GM12873 (cell line): ENCODE measurements around the gene DIP2C.

ENCODE experiments used
- CTCF ChIP-seq: IDR thresholded peaks from 2 replicates; pipeline ENCODE4 v1.5.1; 2012; ENCODE audit warnings: low read depth, mild to moderate bottlenecking, moderate library complexity, low read length, control low read depth; ENCODE audit not compliant: insufficient read depth; ENCODE audit errors: missing control alignments

The DIP2C gene

GRCh38 chr10:548238-548901, 141.1 kb downstream of the DIP2C start:
- TF ChIP-seq CTCF, result no peak

- TF ChIP-seq CTCF, result no peak
These were observed 141.8 kb downstream of the DIP2C start for GRCh38 chr10:547591-548081.

- TF ChIP-seq CTCF, result no peak
These were observed 142.4 kb downstream of the DIP2C start for GRCh38 chr10:546971-547590.

- no peak for TF ChIP-seq CTCF
These were observed 143.0 kb downstream of the DIP2C start for GRCh38 chr10:546451-546850.

- TF ChIP-seq CTCF, result no peak
These were observed 145.3 kb downstream of the DIP2C start for GRCh38 chr10:543862-544822.

- TF ChIP-seq CTCF, result no peak
These were observed 146.3 kb downstream of the DIP2C start for GRCh38 chr10:543131-543530.

- TF ChIP-seq CTCF, result no peak
These were observed 147.6 kb downstream of the DIP2C start for GRCh38 chr10:541750-542371.
